Stimulated activated memory B cell treated with anti-CD40 and anti-IgM and Interleukin-4, amounts not matched to agents 10 μg/mL and 1 μg/mL and 100 μg/mL, for 72 hours (primary cell): ENCODE measurements around the gene SHISA6.
"Not testable (repeated sequence)": the region's sequence is repeated elsewhere in the genome, so short reads cannot be mapped to it uniquely, and the experiment has no call there.

Experiments used
- ATAC-seq: fragments of 150-1000 bp; cut with Tn5 transposase; 2 replicates; pipeline ENCODE4 v1.10.0; 2021
- H3K27ac Mint-ChIP-seq: one replicate; pipeline ENCODE4 v1.8.0; 2022; ENCODE audit warnings: mild to moderate bottlenecking, mixed read lengths
- H3K27me3 Mint-ChIP-seq: one replicate; pipeline ENCODE4 v1.8.0; 2022; ENCODE audit warnings: mixed read lengths
- H3K36me3 Mint-ChIP-seq: one replicate; pipeline ENCODE4 v1.8.0; 2022; ENCODE audit warnings: mixed read lengths
- H3K4me1 Mint-ChIP-seq: one replicate; pipeline ENCODE4 v1.8.0; 2022; ENCODE audit warnings: mixed read lengths
- H3K4me3 Mint-ChIP-seq: one replicate; pipeline ENCODE4 v1.8.0; 2022; ENCODE audit warnings: mild to moderate bottlenecking, moderate library complexity, mixed read lengths
- H3K9me3 Mint-ChIP-seq: one replicate; pipeline ENCODE4 v1.8.0; 2022; ENCODE audit warnings: mixed read lengths

Gene SHISA6

GRCh38 chr17:11304568-11304967, 63.6 kb downstream of the SHISA6 start:
- ATAC-seq = no peak
- Mint-ChIP-seq H3K27me3 (no peaks in the 10 kb centered on the region), H3K4me3 (no peak overlapping the region), H3K27ac (no peak overlapping the region), H3K9me3 (peaks cover 4% of the 10 kb centered on the region), H3K4me1 (no peaks in the 10 kb centered on the region), H3K36me3 (no peaks in the 10 kb centered on the region)

GRCh38 chr17:11305524-11305923, 64.5 kb downstream of the SHISA6 start:
- H3K4me1 Mint-ChIP-seq = no peaks in the 10 kb centered on the region
- ATAC-seq = no peak
- H3K9me3 Mint-ChIP-seq = peaks cover 4% of the 10 kb centered on the region
- no peak overlapping the region for H3K4me3 Mint-ChIP-seq
- H3K36me3 Mint-ChIP-seq = no peaks in the 10 kb centered on the region
- H3K27ac Mint-ChIP-seq = no peak overlapping the region
- no peaks in the 10 kb centered on the region for H3K27me3 Mint-ChIP-seq

DNA sequence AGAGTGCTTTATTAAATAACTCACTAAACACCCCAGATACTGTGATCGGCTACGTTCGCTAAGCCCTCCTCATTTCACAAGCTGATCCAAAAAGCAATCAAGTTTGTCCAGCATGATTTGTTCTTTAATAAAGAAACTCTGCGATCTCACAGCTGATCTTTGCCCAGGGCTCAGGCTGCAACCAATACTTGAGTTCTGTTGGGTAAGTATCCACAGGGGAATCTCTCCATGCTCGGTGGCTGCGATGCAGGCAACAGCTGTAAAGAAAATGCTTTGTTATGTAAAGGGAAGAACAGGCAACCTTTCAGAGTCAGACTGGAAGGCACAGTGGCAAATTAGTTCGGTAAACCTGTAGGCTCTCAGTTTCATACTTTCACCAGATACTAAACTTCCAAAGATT, 67.5 kb downstream of the SHISA6 start:
- no peaks in the 10 kb centered on the region for H3K4me1 Mint-ChIP-seq
- ATAC-seq = no peak
- H3K36me3 Mint-ChIP-seq = no peaks in the 10 kb centered on the region
- no peaks in the 10 kb centered on the region for H3K27me3 Mint-ChIP-seq
- peaks cover 4% of the 10 kb centered on the region for H3K9me3 Mint-ChIP-seq
- H3K27ac Mint-ChIP-seq = no peak overlapping the region
- H3K4me3 Mint-ChIP-seq = no peak overlapping the region

DNA sequence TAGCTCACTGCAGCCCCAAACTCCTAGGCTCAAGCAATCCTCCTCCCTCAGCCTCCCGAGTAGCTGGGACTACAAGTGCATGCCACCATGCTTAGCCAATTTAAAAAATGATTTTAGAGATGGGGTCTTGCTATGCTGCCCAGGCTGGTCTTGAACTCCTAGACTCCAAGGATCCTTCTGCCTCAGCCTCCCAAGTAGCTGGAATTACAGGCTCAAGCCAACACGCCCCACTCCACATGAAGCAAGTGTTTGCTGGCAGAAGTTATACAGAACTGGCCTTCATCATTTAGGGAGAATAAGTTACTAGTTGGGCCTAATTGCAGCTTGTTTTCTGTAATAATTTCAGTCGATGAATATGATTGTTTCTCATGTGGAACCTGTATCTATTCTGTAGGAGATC, 68.0 kb downstream of the SHISA6 start:
- Mint-ChIP-seq H3K4me3 (no peak overlapping the region), H3K4me1 (no peaks in the 10 kb centered on the region), H3K9me3 (peaks cover 4% of the 10 kb centered on the region), H3K36me3 (no peaks in the 10 kb centered on the region), H3K27ac (no peak overlapping the region), H3K27me3 (no peaks in the 10 kb centered on the region)
- ATAC-seq = no peak

GRCh38 chr17:11309850-11310249, 68.8 kb downstream of the SHISA6 start:
- no peaks in the 10 kb centered on the region for H3K4me1 Mint-ChIP-seq
- no peaks in the 10 kb centered on the region for H3K9me3 Mint-ChIP-seq
- no peaks in the 10 kb centered on the region for H3K36me3 Mint-ChIP-seq
- no peak overlapping the region for H3K27ac Mint-ChIP-seq
- ATAC-seq = no peak
- H3K27me3 Mint-ChIP-seq = no peaks in the 10 kb centered on the region
- H3K4me3 Mint-ChIP-seq = no peak overlapping the region

DNA sequence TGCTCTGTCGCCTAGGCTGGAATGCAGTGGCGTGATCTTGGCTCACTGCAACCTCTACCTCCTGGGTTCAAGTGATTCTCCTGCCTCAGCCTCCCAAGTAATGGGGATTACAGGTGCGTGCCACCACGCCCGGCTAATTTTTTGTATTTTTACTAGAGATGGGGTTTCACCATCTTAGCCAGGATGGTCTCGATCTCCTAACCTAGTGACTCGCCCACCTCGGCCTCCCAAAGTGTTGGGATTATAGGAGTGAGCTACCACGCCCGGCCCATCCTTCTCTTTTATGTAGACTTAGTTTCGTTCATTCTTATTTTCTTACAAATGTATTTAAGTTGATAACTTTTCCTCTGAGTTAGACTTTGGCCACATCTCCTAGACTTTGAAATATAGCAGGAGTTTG, 75.4 kb downstream of the SHISA6 start:
- ATAC-seq, H3K27ac Mint-ChIP-seq, H3K36me3 Mint-ChIP-seq, H3K9me3 Mint-ChIP-seq, H3K4me3 Mint-ChIP-seq, H3K27me3 Mint-ChIP-seq, H3K4me1 Mint-ChIP-seq: not testable (repeated sequence)

DNA sequence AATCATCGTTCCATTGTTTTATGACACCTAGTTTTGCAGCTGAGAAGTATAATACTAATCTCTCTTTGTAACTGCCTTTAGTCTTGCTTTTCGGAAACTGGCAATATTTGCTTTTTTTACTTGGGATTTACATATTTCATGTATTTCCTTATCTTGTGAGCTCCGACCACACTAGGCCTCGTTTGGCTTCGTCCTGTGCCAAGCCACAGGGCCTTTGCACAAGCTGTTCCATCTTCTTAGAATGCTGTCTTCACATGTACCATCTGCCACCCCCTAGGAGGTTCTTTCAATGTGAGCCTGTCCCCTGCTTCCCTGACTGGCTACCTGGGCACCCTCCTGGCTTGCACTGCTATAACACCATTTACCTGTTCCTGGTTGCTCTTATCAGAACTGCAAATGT, 77.2 kb downstream of the SHISA6 start:
- no peak overlapping the region for H3K4me3 Mint-ChIP-seq
- H3K36me3 Mint-ChIP-seq = no peaks in the 10 kb centered on the region
- H3K9me3 Mint-ChIP-seq = no peaks in the 10 kb centered on the region
- H3K4me1 Mint-ChIP-seq = no peaks in the 10 kb centered on the region
- no peak for ATAC-seq
- no peaks in the 10 kb centered on the region for H3K27me3 Mint-ChIP-seq
- H3K27ac Mint-ChIP-seq = no peak overlapping the region

GRCh38 chr17:11319894-11320293, 78.9 kb downstream of the SHISA6 start:
- Mint-ChIP-seq H3K27me3 (no peaks in the 10 kb centered on the region), H3K36me3 (no peaks in the 10 kb centered on the region), H3K4me1 (no peaks in the 10 kb centered on the region), H3K9me3 (no peaks in the 10 kb centered on the region), H3K4me3 (no peak overlapping the region), H3K27ac (no peak overlapping the region)
- ATAC-seq = no peak

GRCh38 chr17:11324021-11324420, 83.0 kb downstream of the SHISA6 start:
- ATAC-seq = no peak
- Mint-ChIP-seq H3K9me3 (no peaks in the 10 kb centered on the region), H3K27ac (no peak overlapping the region), H3K36me3 (no peaks in the 10 kb centered on the region), H3K4me3 (no peak overlapping the region), H3K27me3 (no peaks in the 10 kb centered on the region), H3K4me1 (no peaks in the 10 kb centered on the region)

- Mint-ChIP-seq H3K36me3 (no peaks in the 10 kb centered on the region), H3K27ac (no peak overlapping the region), H3K4me3 (no peak overlapping the region), H3K4me1 (no peaks in the 10 kb centered on the region), H3K9me3 (no peaks in the 10 kb centered on the region), H3K27me3 (no peaks in the 10 kb centered on the region)
- ATAC-seq = no peak
These were observed 83.9 kb downstream of the SHISA6 start for GRCh38 chr17:11324846-11325420.

GRCh38 chr17:11326492-11326891, 85.5 kb downstream of the SHISA6 start:
- Mint-ChIP-seq H3K4me1 (no peaks in the 10 kb centered on the region), H3K27ac (no peak overlapping the region), H3K27me3 (no peaks in the 10 kb centered on the region), H3K36me3 (no peaks in the 10 kb centered on the region), H3K4me3 (no peak overlapping the region), H3K9me3 (no peaks in the 10 kb centered on the region)
- no peak for ATAC-seq

- no peaks in the 10 kb centered on the region for H3K36me3 Mint-ChIP-seq
These were observed 87.8 kb downstream of the SHISA6 start for GRCh38 chr17:11328770-11329169.

GRCh38 chr17:11330006-11330405, 89.0 kb downstream of the SHISA6 start:
- Mint-ChIP-seq H3K4me1 (no peaks in the 10 kb centered on the region), H3K36me3 (no peaks in the 10 kb centered on the region), H3K4me3 (no peak overlapping the region), H3K27ac (no peak overlapping the region), H3K9me3 (no peaks in the 10 kb centered on the region), H3K27me3 (no peaks in the 10 kb centered on the region)
- ATAC-seq = no peak

More at GRCh38 chr17:11328770-11329169, 87.8 kb downstream of the SHISA6 start:
- Mint-ChIP-seq H3K9me3 (no peaks in the 10 kb centered on the region), H3K4me1 (no peaks in the 10 kb centered on the region), H3K27ac (no peak overlapping the region), H3K27me3 (no peaks in the 10 kb centered on the region), H3K4me3 (no peak overlapping the region)
- ATAC-seq = no peak

GRCh38 chr17:11330826-11331225, 89.8 kb downstream of the SHISA6 start:
- no peak for ATAC-seq

GRCh38 chr17:11331547-11332513, 90.8 kb downstream of the SHISA6 start:
- H3K4me1 Mint-ChIP-seq = no peaks in the 10 kb centered on the region
- H3K9me3 Mint-ChIP-seq = no peaks in the 10 kb centered on the region
- no peaks in the 10 kb centered on the region for H3K27me3 Mint-ChIP-seq
- no peak for ATAC-seq
- H3K36me3 Mint-ChIP-seq = no peaks in the 10 kb centered on the region
- no peak overlapping the region for H3K27ac Mint-ChIP-seq
- H3K4me3 Mint-ChIP-seq = no peak overlapping the region

More at GRCh38 chr17:11330826-11331225, 89.8 kb downstream of the SHISA6 start:
- H3K9me3 Mint-ChIP-seq = no peaks in the 10 kb centered on the region
- H3K4me3 Mint-ChIP-seq = no peak overlapping the region
- no peaks in the 10 kb centered on the region for H3K36me3 Mint-ChIP-seq
- no peak overlapping the region for H3K27ac Mint-ChIP-seq
- no peaks in the 10 kb centered on the region for H3K4me1 Mint-ChIP-seq
- H3K27me3 Mint-ChIP-seq = no peaks in the 10 kb centered on the region

- H3K4me1 Mint-ChIP-seq = no peaks in the 10 kb centered on the region
- no peak for ATAC-seq
- H3K4me3 Mint-ChIP-seq = no peak overlapping the region
- H3K36me3 Mint-ChIP-seq = no peaks in the 10 kb centered on the region
- no peak overlapping the region for H3K27ac Mint-ChIP-seq
- no peaks in the 10 kb centered on the region for H3K27me3 Mint-ChIP-seq
- no peaks in the 10 kb centered on the region for H3K9me3 Mint-ChIP-seq
These were observed 91.7 kb downstream of the SHISA6 start for GRCh38 chr17:11332706-11333105.
